ENCODE results near the gene ASGR1.

DNA sequence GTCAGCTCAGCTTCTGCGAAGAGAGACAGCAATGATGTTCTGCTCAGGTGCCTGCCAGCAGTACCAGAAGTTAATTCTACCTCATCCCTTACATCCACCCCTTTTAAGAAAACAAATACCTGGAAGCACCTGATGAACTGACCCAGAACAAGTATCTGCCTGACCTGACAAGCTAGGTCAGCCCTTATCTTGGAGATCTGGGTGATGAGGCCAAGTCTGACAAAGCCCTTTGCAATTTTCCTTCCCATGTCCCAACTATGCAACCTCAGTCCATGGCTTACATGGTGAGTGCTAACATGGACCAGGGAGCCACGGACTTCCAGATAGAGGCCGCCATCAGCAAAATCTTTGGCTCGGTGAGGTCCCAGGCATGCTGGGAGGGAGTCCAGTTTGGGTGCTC lies 44.2 kb upstream of the ASGR1 start:
- TF ChIP-seq, protein P1, sequence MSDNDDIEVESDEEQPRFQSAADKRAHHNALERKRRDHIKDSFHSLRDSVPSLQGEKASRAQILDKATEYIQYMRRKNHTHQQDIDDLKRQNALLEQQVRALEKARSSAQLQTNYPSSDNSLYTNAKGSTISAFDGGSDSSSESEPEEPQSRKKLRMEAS (IDR thresholded peaks at IDR 0.05), result no peak
- TF ChIP-seq EP300 (IDR thresholded peaks at IDR 0.05; ENCODE audit: borderline replicate concordance) (no peak), NFIC (IDR thresholded peaks at IDR 0.05) (no peak), CREB1 (IDR thresholded peaks at IDR 0.05; ENCODE audit: low read depth) (no peak), TAF1 (IDR thresholded peaks at IDR 0.05; ENCODE audit: low read depth) (no peak), ZBTB7A (IDR thresholded peaks at IDR 0.05; ENCODE audit: low read depth) (no peak), CEBPB (IDR thresholded peaks at IDR 0.05) (no peak), RAD21 (IDR thresholded peaks at IDR 0.05; ENCODE audit: low read depth) (no peak)

Data from Ishikawa (cell line).